ENCODE measurements around the gene FNDC3A.

The FNDC3A gene

GRCh38 chr13:48978942-48979601 is 3.4 kb downstream of the FNDC3A start:
- no peak overlapping the region for H3K9ac ChIP-seq (ENCODE audit: low read length)
- H3K4me2 ChIP-seq (ENCODE audit: low read depth, low read length, poor library complexity, severe bottlenecking), result no peak overlapping the region
- H3K9me3 ChIP-seq (ENCODE audit: insufficient read depth, low read length), result peaks cover 5% of the 10 kb centered on the region; the same call in 1 of the 2 replicates
- peaks cover 11% of the 10 kb centered on the region for H3F3A ChIP-seq (ENCODE audit: insufficient read depth)
- H2AFZ ChIP-seq (ENCODE audit: low read depth, low read length, severe bottlenecking), result no peak overlapping the region
- H4K20me1 ChIP-seq (ENCODE audit: low read depth, low read length), result peaks cover 22% of the 10 kb centered on the region
- no peaks in the 10 kb centered on the region for H3K9me2 ChIP-seq (replicated peaks; ENCODE audit: insufficient read depth, low read length)
- peaks cover 4% of the 10 kb centered on the region; the same call in 1 of the 2 replicates for H3K27me3 ChIP-seq (ENCODE audit: low read length)
- no peak overlapping the region for H3K4me3 ChIP-seq (ENCODE audit: insufficient read depth, low read length, poor library complexity, severe bottlenecking)
- no peaks in the 10 kb centered on the region for H3K36me3 ChIP-seq (ENCODE audit: low read length)
- no peak overlapping the region for H3K27ac ChIP-seq (ENCODE audit: low read depth, low read length)
- TF ChIP-seq CTCF (IDR thresholded peaks at IDR 0.05; ENCODE audit: insufficient read depth, low read length, poor library complexity, severe bottlenecking) (no peak), EZH2phosphoT487 (conservative IDR thresholded peaks at IDR 0.05; ENCODE audit: low read length) (no peak)
- no peaks in the 10 kb centered on the region for H3K79me2 ChIP-seq (ENCODE audit: insufficient read depth, low read length)

- TF ChIP-seq EZH2phosphoT487 (conservative IDR thresholded peaks at IDR 0.05; ENCODE audit: low read length) (no peak), CTCF (IDR thresholded peaks at IDR 0.05; ENCODE audit: insufficient read depth, low read length, poor library complexity, severe bottlenecking) (no peak)
- Histone ChIP-seq H3K27ac (ENCODE audit: low read depth, low read length) (no peak overlapping the region), H3K4me3 (ENCODE audit: insufficient read depth, low read length, poor library complexity, severe bottlenecking) (no peak overlapping the region), H3K9ac (ENCODE audit: low read length) (no peak overlapping the region), H2AFZ (ENCODE audit: low read depth, low read length, severe bottlenecking) (no peak overlapping the region), H3K4me2 (ENCODE audit: low read depth, low read length, poor library complexity, severe bottlenecking) (peak overlapping the region; percentile 49), H3K36me3 (ENCODE audit: low read length) (no peaks in the 10 kb centered on the region), H4K20me1 (ENCODE audit: low read depth, low read length) (peaks cover 22% of the 10 kb centered on the region), H3K9me3 (ENCODE audit: insufficient read depth, low read length) (no peaks in the 10 kb centered on the region), H3K27me3 (ENCODE audit: low read length) (no peaks in the 10 kb centered on the region), H3K79me2 (ENCODE audit: insufficient read depth, low read length) (no peaks in the 10 kb centered on the region), H3K9me2 (replicated peaks; ENCODE audit: insufficient read depth, low read length) (no peaks in the 10 kb centered on the region), H3F3A (ENCODE audit: insufficient read depth) (peaks cover 11% of the 10 kb centered on the region)
Observed at GRCh38 chr13:48979892-48980291, 4.2 kb downstream of the FNDC3A start.

GRCh38 chr13:48983331-48983730 is 7.6 kb downstream of the FNDC3A start:
- H3K4me2 ChIP-seq (ENCODE audit: low read depth, low read length, poor library complexity, severe bottlenecking), result no peak overlapping the region
- no peaks in the 10 kb centered on the region for H3K79me2 ChIP-seq (ENCODE audit: insufficient read depth, low read length)
- peaks cover 21% of the 10 kb centered on the region for H4K20me1 ChIP-seq (ENCODE audit: low read depth, low read length)
- H3K9me2 ChIP-seq (replicated peaks; ENCODE audit: insufficient read depth, low read length), result no peaks in the 10 kb centered on the region
- no peak overlapping the region for H3K27ac ChIP-seq (ENCODE audit: low read depth, low read length)
- H3K27me3 ChIP-seq (ENCODE audit: low read length), result no peaks in the 10 kb centered on the region
- no peak overlapping the region for H2AFZ ChIP-seq (ENCODE audit: low read depth, low read length, severe bottlenecking)
- no peaks in the 10 kb centered on the region for H3F3A ChIP-seq (ENCODE audit: insufficient read depth)
- H3K9ac ChIP-seq (ENCODE audit: low read length), result no peak overlapping the region
- no peak overlapping the region for H3K4me3 ChIP-seq (ENCODE audit: insufficient read depth, low read length, poor library complexity, severe bottlenecking)
- no peak for TF ChIP-seq CTCF (IDR thresholded peaks at IDR 0.05; ENCODE audit: insufficient read depth, low read length, poor library complexity, severe bottlenecking)
- no peak for TF ChIP-seq EZH2phosphoT487 (conservative IDR thresholded peaks at IDR 0.05; ENCODE audit: low read length)
- H3K36me3 ChIP-seq (ENCODE audit: low read length), result no peaks in the 10 kb centered on the region
- no peaks in the 10 kb centered on the region for H3K9me3 ChIP-seq (ENCODE audit: insufficient read depth, low read length)
